GM23248 (cell line): ENCODE measurements around the gene CRISPLD2.

Source experiments
- EZH2 ChIP-seq: fragments of 200-600 bp; sonication (generic); IDR thresholded peaks from 2 replicates; pipeline ENCODE4 v1.6.1; 2018; ENCODE audit warnings: antibody characterized with exemption, mild to moderate bottlenecking; ENCODE audit not compliant: insufficient read depth, poor library complexity, severe bottlenecking
- EZH2phosphoT487 ChIP-seq: fragments of 200-600 bp; sonication (generic); IDR thresholded peaks from 2 replicates; pipeline ENCODE4 v1.6.1; 2018; ENCODE audit warnings: antibody characterized with exemption, moderate library complexity, mild to moderate bottlenecking, low read depth; ENCODE audit not compliant: insufficient read depth

- no peak for TF ChIP-seq EZH2
- no peak for TF ChIP-seq EZH2phosphoT487
Observed at GRCh38 chr16:84806890-84807258, 12.9 kb upstream of the CRISPLD2 start.
